SK-N-SH treated with all-trans-retinoic acid at 6 μM for 48 hours (cell line): ENCODE results near the gene FAM110D.

Source experiments
- ARNTL ChIP-seq: fragments of 450-650 bp; formaldehyde crosslinking; IDR thresholded peaks from 2 replicates; pipeline ENCODE4 v1.5.0; 2020; ENCODE audit warnings: low read depth, mild to moderate bottlenecking, moderate library complexity, borderline replicate concordance
- BACH2 ChIP-seq: fragments of 250-450 bp; sonication (Bioruptor Pico); IDR thresholded peaks from 2 replicates; pipeline ENCODE4 v1.9.0; 2021; ENCODE audit warnings: mild to moderate bottlenecking, borderline replicate concordance
- CSDC2 ChIP-seq: fragments of 250-450 bp; sonication (Bioruptor Pico); IDR thresholded peaks from 2 replicates; pipeline ENCODE4 v1.5.0; 2020; ENCODE audit warnings: mild to moderate bottlenecking, moderate library complexity
- GLIS3 ChIP-seq: fragments of 250-450 bp; sonication (Bioruptor Pico); IDR thresholded peaks from 2 replicates; pipeline ENCODE4 v1.5.0; 2020; ENCODE audit warnings: mild to moderate bottlenecking, moderate library complexity
- PATZ1 ChIP-seq: fragments of 250-450 bp; sonication (Bioruptor Pico); IDR thresholded peaks from 2 replicates; pipeline ENCODE4 v1.8.0; 2020; ENCODE audit warnings: mild to moderate bottlenecking, moderate library complexity, borderline replicate concordance
- SNAI2 ChIP-seq: fragments of 250-450 bp; sonication (Bioruptor Pico); IDR thresholded peaks from 2 replicates; pipeline ENCODE4 v1.5.0; 2020; ENCODE audit warnings: mild to moderate bottlenecking, moderate library complexity
- TCF4 ChIP-seq: fragments of 250-450 bp; sonication (Bioruptor Pico); IDR thresholded peaks from 2 replicates; pipeline ENCODE4 v1.8.0; 2021; ENCODE audit warnings: mild to moderate bottlenecking, moderate library complexity, borderline replicate concordance
- TOX ChIP-seq: fragments of 250-450 bp; sonication (Bioruptor Pico); IDR thresholded peaks from 2 replicates; pipeline ENCODE4 v1.8.0; 2021; ENCODE audit warnings: mild to moderate bottlenecking, moderate library complexity, borderline replicate concordance
- TSHZ2 ChIP-seq: fragments of 250-450 bp; sonication (Bioruptor Pico); IDR thresholded peaks from 2 replicates; pipeline ENCODE4 v1.5.0; 2020; ENCODE audit warnings: mild to moderate bottlenecking, moderate library complexity
- ZFP30 ChIP-seq: fragments of 450-650 bp; formaldehyde crosslinking; IDR thresholded peaks from 2 replicates; pipeline ENCODE4 v1.5.0; 2022; ENCODE audit warnings: mild to moderate bottlenecking, moderate library complexity
- ZNF8 ChIP-seq: fragments of 450-650 bp; formaldehyde crosslinking; IDR thresholded peaks from 2 replicates; pipeline ENCODE4 v1.5.0; 2020; ENCODE audit warnings: mild to moderate bottlenecking, moderate library complexity
- TF ChIP-seq, protein P1 (sequence below): fragments of 250-450 bp; sonication (Bioruptor Pico); IDR thresholded peaks from 2 replicates; pipeline ENCODE4 v1.5.1; 2020; ENCODE audit warnings: low read depth, mild to moderate bottlenecking, moderate library complexity

GRCh38 chr1:26132128-26132833, 26.6 kb upstream of the FAM110D start:
- TF ChIP-seq ARNTL (no peak), BACH2 (CRISPR knock-in tag) (no peak), TCF4 (CRISPR knock-in tag) (no peak), PATZ1 (no peak), SNAI2 (CRISPR knock-in tag) (no peak), TOX (CRISPR knock-in tag) (no peak), ZNF8 (CRISPR knock-in tag) (no peak), TSHZ2 (CRISPR knock-in tag) (no peak), CSDC2 (CRISPR knock-in tag) (no peak), GLIS3 (CRISPR knock-in tag) (no peak), ZFP30 (CRISPR knock-in tag) (no peak)
- TF ChIP-seq, protein P1, sequence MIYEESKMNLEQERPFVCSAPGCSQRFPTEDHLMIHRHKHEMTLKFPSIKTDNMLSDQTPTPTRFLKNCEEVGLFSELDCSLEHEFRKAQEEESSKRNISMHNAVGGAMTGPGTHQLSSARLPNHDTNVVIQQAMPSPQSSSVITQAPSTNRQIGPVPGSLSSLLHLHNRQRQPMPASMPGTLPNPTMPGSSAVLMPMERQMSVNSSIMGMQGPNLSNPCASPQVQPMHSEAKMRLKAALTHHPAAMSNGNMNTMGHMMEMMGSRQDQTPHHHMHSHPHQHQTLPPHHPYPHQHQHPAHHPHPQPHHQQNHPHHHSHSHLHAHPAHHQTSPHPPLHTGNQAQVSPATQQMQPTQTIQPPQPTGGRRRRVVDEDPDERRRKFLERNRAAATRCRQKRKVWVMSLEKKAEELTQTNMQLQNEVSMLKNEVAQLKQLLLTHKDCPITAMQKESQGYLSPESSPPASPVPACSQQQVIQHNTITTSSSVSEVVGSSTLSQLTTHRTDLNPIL (CRISPR knock-in tag) = no peak
